ENCODE data around the gene FAM199X.

The FAM199X gene
- 30.3 to 94.6 (median 53.7) reads per million in 17 experiments for total RNA-seq

GRCh38 chrX:104165894-104166734, at the start of gene FAM199X:
FAM199X (plus strand) TSS chrX:104166453; CDS start chrX:104166786, 333 bp downstream.
- DNase-seq = peak; percentile 89 to 95 (median 92)

GRCh38 chrX:104117759-104118158, 48.5 kb upstream of the FAM199X start:
- DNase-seq = no peak

- no peak for DNase-seq
These were observed 47.5 kb upstream of the FAM199X start for GRCh38 chrX:104118765-104119164.

GRCh38 chrX:104122829-104123228, 43.4 kb upstream of the FAM199X start:
- DNase-seq = peak in 2 of 4 experiments; percentile 9 to 23

GRCh38 chrX:104126856-104127255, 39.4 kb upstream of the FAM199X start:
- no peak for DNase-seq

GRCh38 chrX:104130808-104131207, 35.4 kb upstream of the FAM199X start:
- no peak for DNase-seq

GRCh38 chrX:104134583-104135261, 31.5 kb upstream of the FAM199X start:
- no peak for DNase-seq

GRCh38 chrX:104135677-104136076, 30.6 kb upstream of the FAM199X start:
- DNase-seq = peak in 2 of 4 experiments; percentile 3 to 5

- peak; percentile 71 to 88 (median 76) for DNase-seq
These were observed 29.8 kb upstream of the FAM199X start for GRCh38 chrX:104136241-104137019.

- peak in 2 of 4 experiments; percentile 5 to 6 for DNase-seq
These were observed 28.8 kb upstream of the FAM199X start for GRCh38 chrX:104137496-104137895.

- no peak for DNase-seq
These were observed 25.0 kb upstream of the FAM199X start for GRCh38 chrX:104141087-104141760.

GRCh38 chrX:104151037-104151436, 15.2 kb upstream of the FAM199X start:
- DNase-seq = no peak

- DNase-seq = peak; percentile 80 to 90 (median 88)
These were observed 9.4 kb upstream of the FAM199X start, which contains the start of gene SLC25A53 for GRCh38 chrX:104156630-104157529. SLC25A53 (minus strand) TSS chrX:104157009; CDS start chrX:104105257, 51,752 bp downstream.

GRCh38 chrX:104166735-104167436, 633 bp downstream of the FAM199X start:
- no peak for DNase-seq

GRCh38 chrX:104168127-104168526, 1.9 kb downstream of the FAM199X start:
- DNase-seq = no peak

- DNase-seq = no peak
These were observed 5.9 kb downstream of the FAM199X start for GRCh38 chrX:104172121-104172520.

GRCh38 chrX:104172788-104173187, 6.5 kb downstream of the FAM199X start:
- no peak for DNase-seq

GRCh38 chrX:104173841-104174240, 7.6 kb downstream of the FAM199X start:
- no peak for DNase-seq

GRCh38 chrX:104183685-104184084, 17.4 kb downstream of the FAM199X start:
- no peak for DNase-seq

GRCh38 chrX:104187931-104188330, 21.7 kb downstream of the FAM199X start:
- DNase-seq = no peak
